Subcutaneous abdominal adipose tissue (tissue), 5 donors: ENCODE results near the gene CRHR2.

Experiments used
- H3K27ac ChIP-seq: one replicate; pipeline ENCODE4 v1.7.0; 2013; ENCODE audit warnings: low read depth, mild to moderate bottlenecking, inconsistent platforms, low read length, moderate library complexity
- H3K27me3 ChIP-seq, 5 donors: one replicate each; pipeline ENCODE4 v1.7.0; 2013; ENCODE audit warnings: low read length in 5 of 5, inconsistent platforms in 1 of 5; ENCODE audit not compliant: control insufficient read depth in 5 of 5, insufficient read depth in 4 of 5
- H3K36me3 ChIP-seq, 5 donors: one replicate each; pipeline ENCODE4 v1.7.0; 2013; ENCODE audit warnings: low read length in 5 of 5; ENCODE audit not compliant: control insufficient read depth in 5 of 5, insufficient read depth in 5 of 5
- H3K4me1 ChIP-seq, 5 donors: one replicate each; pipeline ENCODE4 v1.7.0; 2013; ENCODE audit warnings: low read length in 5 of 5, mild to moderate bottlenecking in 3 of 5, moderate library complexity in 1 of 5; ENCODE audit not compliant: control insufficient read depth in 5 of 5, insufficient read depth in 5 of 5
- H3K4me3 ChIP-seq, 5 donors: one replicate each; pipeline ENCODE4 v1.7.0; 2013; ENCODE audit warnings: low read length in 5 of 5, low read depth in 1 of 5
- H3K9ac ChIP-seq, 5 donors: one replicate each; pipeline ENCODE4 v1.7.0; 2013; ENCODE audit warnings: low read length in 5 of 5, mild to moderate bottlenecking in 4 of 5, moderate library complexity in 3 of 5
- H3K9me3 ChIP-seq, 5 donors: one replicate each; pipeline ENCODE4 v1.7.0; 2013; ENCODE audit warnings: low read length in 5 of 5; ENCODE audit not compliant: control insufficient read depth in 5 of 5
- donor health status: healthy.
- donor health status: healthy.
- donor health status: healthy.
- donor health status: healthy.
- donor health status: healthy.

CRHR2 gene

GRCh38 chr7:30660331-30661255 lies 21.7 kb downstream of the CRHR2 start:
- Histone ChIP-seq H3K9me3 (no peaks in the 10 kb centered on the region), H3K4me3 (no peak overlapping the region)

GRCh38 chr7:30659312-30659711 lies 22.9 kb downstream of the CRHR2 start:
- H3K27me3 ChIP-seq: peaks cover 0 to 5% (median 4%) of the 10 kb centered on the region in 5 donors
- H3K27ac ChIP-seq: no peak overlapping the region
- no peaks in the 10 kb centered on the region for H3K9me3 ChIP-seq
- no peak overlapping the region for H3K4me3 ChIP-seq
- peaks cover 0 to 2% (median 0%) of the 10 kb centered on the region in 5 donors for H3K36me3 ChIP-seq
- no peak overlapping the region for H3K9ac ChIP-seq
- no peaks in the 10 kb centered on the region for H3K4me1 ChIP-seq

More at GRCh38 chr7:30660331-30661255, 21.7 kb downstream of the CRHR2 start:
- no peak overlapping the region for H3K27ac ChIP-seq
- no peaks in the 10 kb centered on the region for H3K4me1 ChIP-seq
- H3K36me3 ChIP-seq: no peaks in the 10 kb centered on the region
- H3K27me3 ChIP-seq: peaks cover 0 to 5% (median 3%) of the 10 kb centered on the region in 5 donors
- H3K9ac ChIP-seq: no peak overlapping the region

- Histone ChIP-seq H3K9me3 (no peaks in the 10 kb centered on the region), H3K4me3 (no peak overlapping the region), H3K4me1 (no peaks in the 10 kb centered on the region), H3K36me3 (peaks cover 0 to 2% (median 0%) of the 10 kb centered on the region in 5 donors), H3K9ac (no peak overlapping the region), H3K27ac (no peak overlapping the region), H3K27me3 (peaks cover 0 to 5% (median 2%) of the 10 kb centered on the region in 5 donors)
Observed at GRCh38 chr7:30658479-30659074, 23.7 kb downstream of the CRHR2 start.

- Histone ChIP-seq H3K9ac (no peak overlapping the region), H3K27me3 (peaks cover 0 to 2% (median 0%) of the 10 kb centered on the region in 5 donors), H3K4me1 (no peaks in the 10 kb centered on the region), H3K27ac (no peak overlapping the region), H3K9me3 (no peaks in the 10 kb centered on the region), H3K4me3 (no peak overlapping the region), H3K36me3 (peaks cover 0 to 2% (median 0%) of the 10 kb centered on the region in 5 donors)
Observed at GRCh38 chr7:30657131-30657530, 25.1 kb downstream of the CRHR2 start.

GRCh38 chr7:30656006-30656957 lies 26.0 kb downstream of the CRHR2 start:
- H3K27me3 ChIP-seq: peaks cover 0 to 2% (median 0%) of the 10 kb centered on the region in 5 donors
- H3K4me3 ChIP-seq: no peak overlapping the region
- no peak overlapping the region for H3K27ac ChIP-seq
- H3K9me3 ChIP-seq: no peaks in the 10 kb centered on the region
- no peaks in the 10 kb centered on the region for H3K4me1 ChIP-seq
- no peak overlapping the region for H3K9ac ChIP-seq
- H3K36me3 ChIP-seq: peaks cover 0 to 2% (median 0%) of the 10 kb centered on the region in 5 donors

- Histone ChIP-seq H3K36me3 (peaks cover 0 to 2% (median 0%) of the 10 kb centered on the region in 5 donors), H3K9me3 (no peaks in the 10 kb centered on the region), H3K27ac (no peak overlapping the region), H3K4me3 (no peak overlapping the region), H3K9ac (no peak overlapping the region), H3K4me1 (no peaks in the 10 kb centered on the region), H3K27me3 (peaks cover 0 to 2% (median 0%) of the 10 kb centered on the region in 5 donors)
Observed at GRCh38 chr7:30655096-30655970, 26.9 kb downstream of the CRHR2 start.

- Histone ChIP-seq H3K27me3 (peaks cover 0 to 2% (median 0%) of the 10 kb centered on the region in 5 donors), H3K9me3 (no peaks in the 10 kb centered on the region), H3K4me1 (no peaks in the 10 kb centered on the region)
Observed at GRCh38 chr7:30654296-30655090, 27.8 kb downstream of the CRHR2 start.

GRCh38 chr7:30652698-30653641 lies 29.3 kb downstream of the CRHR2 start:
- H3K27ac ChIP-seq: no peak overlapping the region
- H3K4me3 ChIP-seq: no peak overlapping the region
- no peak overlapping the region for H3K9ac ChIP-seq
- no peaks in the 10 kb centered on the region for H3K9me3 ChIP-seq
- peaks cover 0 to 2% (median 0%) of the 10 kb centered on the region in 5 donors for H3K36me3 ChIP-seq
- peaks cover 0 to 2% (median 0%) of the 10 kb centered on the region in 5 donors for H3K27me3 ChIP-seq
- H3K4me1 ChIP-seq: no peaks in the 10 kb centered on the region

More at GRCh38 chr7:30654296-30655090, 27.8 kb downstream of the CRHR2 start:
- no peak overlapping the region for H3K9ac ChIP-seq
- H3K4me3 ChIP-seq: no peak overlapping the region
- peaks cover 0 to 2% (median 0%) of the 10 kb centered on the region in 5 donors for H3K36me3 ChIP-seq
- no peak overlapping the region for H3K27ac ChIP-seq
